GM23338 (cell line): ENCODE results near the gene MICB. TPM values are rescaled to one million over a fixed set of nuclear protein-coding genes. Genes with fewer than 3 reads are reported as not detected.

Experiments
- ATAC-seq: fragments of 200-7000 bp; cut with Tn5 transposase; 3 replicates; pipeline ENCODE4 v1.9.1; 2020
- DNase-seq: peaks from one replicate; pipeline ENCODE4 v3.0.0-alpha.2; 2015; ENCODE audit warnings: low spot score
- H2AFZ ChIP-seq: fragments of 200-600 bp; sonication (generic); 2 replicates; pipeline ENCODE4 v1.8.0; 2016; ENCODE audit warnings: antibody characterized with exemption, mild to moderate bottlenecking, moderate library complexity
- H3F3A ChIP-seq: fragments of 200-600 bp; sonication (generic); replicated peaks from 2 replicates; pipeline ENCODE4 v1.8.0; 2017; ENCODE audit warnings: antibody characterized with exemption, mixed run types, low read depth
- H3K27ac ChIP-seq: fragments of 200-600 bp; sonication (generic); 2 replicates; pipeline ENCODE4 v1.6.1; 2016; ENCODE audit warnings: low read depth
- H3K27me3 ChIP-seq: fragments of 200-600 bp; sonication (generic); 2 replicates; pipeline ENCODE4 v1.8.0; 2016; ENCODE audit warnings: mild to moderate bottlenecking, mixed run types, moderate library complexity; ENCODE audit not compliant: insufficient read depth
- H3K36me3 ChIP-seq: fragments of 200-600 bp; sonication (generic); 2 replicates; pipeline ENCODE4 v1.8.0; 2016; ENCODE audit warnings: mild to moderate bottlenecking; ENCODE audit not compliant: insufficient read depth
- H3K4me1 ChIP-seq: fragments of 200-600 bp; sonication (generic); 2 replicates; pipeline ENCODE4 v1.8.0; 2016; ENCODE audit warnings: mild to moderate bottlenecking, moderate library complexity; ENCODE audit not compliant: insufficient read depth
- H3K4me2 ChIP-seq: fragments of 200-600 bp; sonication (generic); 2 replicates; pipeline ENCODE4 v1.7.1; 2017; ENCODE audit warnings: mixed run types
- H3K4me3 ChIP-seq: fragments of 200-600 bp; sonication (generic); 2 replicates; pipeline ENCODE4 v1.6.1; 2016; ENCODE audit warnings: mixed run types
- H3K79me2 ChIP-seq: fragments of 200-600 bp; sonication (generic); replicated peaks from 2 replicates; pipeline ENCODE4 v1.8.0; 2017; ENCODE audit warnings: mild to moderate bottlenecking; ENCODE audit not compliant: insufficient read depth
- H3K9me2 ChIP-seq: fragments of 200-600 bp; sonication (generic); 2 replicates; pipeline ENCODE4 v1.8.0; 2017; ENCODE audit not compliant: insufficient read depth
- H4K20me1 ChIP-seq: fragments of 200-600 bp; sonication (generic); replicated peaks from 2 replicates; pipeline ENCODE4 v1.8.0; 2017; ENCODE audit warnings: mild to moderate bottlenecking; ENCODE audit not compliant: insufficient read depth
- H3K27ac Mint-ChIP-seq: 2 replicates; pipeline ENCODE4 v1.8.0; 2020; ENCODE audit warnings: inconsistent platforms, mild to moderate bottlenecking, moderate library complexity, mixed read lengths
- H3K27me3 Mint-ChIP-seq: 3 replicates; pipeline ENCODE4 v1.8.0; 2022; ENCODE audit warnings: low read depth, mild to moderate bottlenecking, moderate library complexity, mixed read lengths, inconsistent platforms; ENCODE audit not compliant: insufficient read depth, poor library complexity
- H3K36me3 Mint-ChIP-seq: 3 replicates; pipeline ENCODE4 v1.8.0; 2021; ENCODE audit warnings: low read depth, mild to moderate bottlenecking, inconsistent platforms, moderate library complexity, mixed read lengths
- H3K4me1 Mint-ChIP-seq: 3 replicates; pipeline ENCODE4 v1.8.0; 2020; ENCODE audit warnings: mild to moderate bottlenecking, inconsistent platforms, mixed read lengths
- H3K4me3 Mint-ChIP-seq: 3 replicates; pipeline ENCODE4 v1.8.0; 2021; ENCODE audit warnings: moderate library complexity, mild to moderate bottlenecking, inconsistent platforms, mixed read lengths
- H3K9me3 Mint-ChIP-seq: 3 replicates; pipeline ENCODE4 v1.8.0; 2020; ENCODE audit warnings: moderate library complexity, mild to moderate bottlenecking, inconsistent platforms, mixed read lengths
- CREB1 ChIP-seq: fragments of 250-450 bp; sonication (Bioruptor Pico); IDR thresholded peaks from 2 replicates; pipeline ENCODE4 v1.5.0; 2020; ENCODE audit warnings: low read depth, mild to moderate bottlenecking, moderate library complexity
- ETS1 ChIP-seq: IDR thresholded peaks from 2 replicates; pipeline ENCODE4 v1.6.1; 2016; ENCODE audit warnings: antibody characterized with exemption
- EZH2 ChIP-seq: fragments of 200-600 bp; sonication (generic); IDR thresholded peaks from one replicate; pipeline ENCODE4 v1.8.0; 2017; ENCODE audit warnings: antibody characterized with exemption, mild to moderate bottlenecking, low read depth; ENCODE audit not compliant: unreplicated experiment
- EZH2phosphoT487 ChIP-seq: fragments of 200-600 bp; sonication (generic); IDR thresholded peaks from one replicate; pipeline ENCODE4 v1.8.1; 2018; ENCODE audit warnings: antibody characterized with exemption; ENCODE audit not compliant: unreplicated experiment
- JUNB ChIP-seq: IDR thresholded peaks from one replicate; pipeline ENCODE4 v1.6.1; 2016; ENCODE audit warnings: antibody characterized with exemption; ENCODE audit not compliant: unreplicated experiment
- NANOG ChIP-seq: IDR thresholded peaks from 2 replicates; pipeline ENCODE4 v1.6.1; 2016; ENCODE audit warnings: antibody characterized with exemption, borderline replicate concordance
- POLR2AphosphoS5 ChIP-seq: IDR thresholded peaks from 2 replicates; pipeline ENCODE4 v1.6.1; 2016; ENCODE audit warnings: antibody characterized with exemption, low read depth
- STAT1 ChIP-seq: IDR thresholded peaks from one replicate; pipeline ENCODE4 v1.6.1; 2016; ENCODE audit warnings: antibody characterized with exemption; ENCODE audit not compliant: unreplicated experiment
- ZNF331 ChIP-seq: fragments of 250-450 bp; sonication (Bioruptor Pico); IDR thresholded peaks from 2 replicates; pipeline ENCODE4 v1.5.0; 2020; ENCODE audit warnings: low read depth, mild to moderate bottlenecking, moderate library complexity
- ZNF462 ChIP-seq: fragments of 250-450 bp; sonication (Bioruptor Pico); IDR thresholded peaks from 2 replicates; pipeline ENCODE4 v1.5.0; 2020; ENCODE audit warnings: mild to moderate bottlenecking, moderate library complexity
- polyA plus RNA-seq: library from polyadenylated mRNA; unstranded; fragments of >200 nt; fragmentation: Nextera tagmentation; extraction: Ambion mirVana; gene quantifications from 2 replicates; pipeline ENCODE4 v1.2.1, GENCODE V29; 2016
- total RNA-seq: library from RNA; depleted of rRNA; stranded (reverse); fragments of >200 nt; shearing (Covaris generic); gene quantifications from 2 replicates; pipeline ENCODE4 v1.2.3, GENCODE V29; 2014

Gene MICB
- total and polyA plus RNA-seq, 2 experiments from 2014 or later: 9.2 to 23.8 TPM

GRCh38 chr6:31478186-31478950, 19.6 kb upstream of the MICB start (continued):
- TF ChIP-seq ZNF462 (CRISPR knock-in tag) (no peak), EZH2 (no peak), ETS1 (no peak), CREB1 (no peak), JUNB (no peak), STAT1 (no peak)

- no peak overlapping the region for H3K27ac ChIP-seq
- H3K9me2 ChIP-seq: no peaks in the 10 kb centered on the region
- no peaks in the 10 kb centered on the region for H4K20me1 ChIP-seq
- no peaks in the 10 kb centered on the region; the same call in 2 of the 3 replicates for H3K4me1 Mint-ChIP-seq
- no peaks in the 10 kb centered on the region for H3K36me3 Mint-ChIP-seq
- H3K4me3 ChIP-seq: no peak overlapping the region
- no peaks in the 10 kb centered on the region for H3K79me2 ChIP-seq
- DNase-seq (no peak), ATAC-seq (no peak)
- no peak overlapping the region for H3K27ac Mint-ChIP-seq
- no peak overlapping the region for H3K4me2 ChIP-seq
- no peaks in the 10 kb centered on the region for H3K4me1 ChIP-seq
- H3K27me3 Mint-ChIP-seq: peaks cover 5% of the 10 kb centered on the region
- no peak overlapping the region for H3K4me3 Mint-ChIP-seq
- H2AFZ ChIP-seq: no peak overlapping the region
- TF ChIP-seq POLR2AphosphoS5: no peak
- TF ChIP-seq NANOG: no peak
- TF ChIP-seq EZH2: no peak
- no peak for TF ChIP-seq ZNF331 (CRISPR knock-in tag)
- no peak for TF ChIP-seq CREB1
- no peak for TF ChIP-seq EZH2phosphoT487
- H3K9me3 Mint-ChIP-seq: no peaks in the 10 kb centered on the region
- no peaks in the 10 kb centered on the region for H3K27me3 ChIP-seq
- no peaks in the 10 kb centered on the region for H3K36me3 ChIP-seq
- no peaks in the 10 kb centered on the region for H3F3A ChIP-seq
Observed at GRCh38 chr6:31479151-31479932, 18.6 kb upstream of the MICB start.
